Endometrium (tissue), 2 donors: Measurements from ENCODE around the gene APOB.

ENCODE experiments used
- FAIRE-seq: peaks from 2 replicates; lab custom pipeline; 2012; peaks lifted over from hg19 to GRCh38; lab: Jason Lieb, UNC
- donor health status: control.
- donor health status: control.

Gene APOB, protein sequence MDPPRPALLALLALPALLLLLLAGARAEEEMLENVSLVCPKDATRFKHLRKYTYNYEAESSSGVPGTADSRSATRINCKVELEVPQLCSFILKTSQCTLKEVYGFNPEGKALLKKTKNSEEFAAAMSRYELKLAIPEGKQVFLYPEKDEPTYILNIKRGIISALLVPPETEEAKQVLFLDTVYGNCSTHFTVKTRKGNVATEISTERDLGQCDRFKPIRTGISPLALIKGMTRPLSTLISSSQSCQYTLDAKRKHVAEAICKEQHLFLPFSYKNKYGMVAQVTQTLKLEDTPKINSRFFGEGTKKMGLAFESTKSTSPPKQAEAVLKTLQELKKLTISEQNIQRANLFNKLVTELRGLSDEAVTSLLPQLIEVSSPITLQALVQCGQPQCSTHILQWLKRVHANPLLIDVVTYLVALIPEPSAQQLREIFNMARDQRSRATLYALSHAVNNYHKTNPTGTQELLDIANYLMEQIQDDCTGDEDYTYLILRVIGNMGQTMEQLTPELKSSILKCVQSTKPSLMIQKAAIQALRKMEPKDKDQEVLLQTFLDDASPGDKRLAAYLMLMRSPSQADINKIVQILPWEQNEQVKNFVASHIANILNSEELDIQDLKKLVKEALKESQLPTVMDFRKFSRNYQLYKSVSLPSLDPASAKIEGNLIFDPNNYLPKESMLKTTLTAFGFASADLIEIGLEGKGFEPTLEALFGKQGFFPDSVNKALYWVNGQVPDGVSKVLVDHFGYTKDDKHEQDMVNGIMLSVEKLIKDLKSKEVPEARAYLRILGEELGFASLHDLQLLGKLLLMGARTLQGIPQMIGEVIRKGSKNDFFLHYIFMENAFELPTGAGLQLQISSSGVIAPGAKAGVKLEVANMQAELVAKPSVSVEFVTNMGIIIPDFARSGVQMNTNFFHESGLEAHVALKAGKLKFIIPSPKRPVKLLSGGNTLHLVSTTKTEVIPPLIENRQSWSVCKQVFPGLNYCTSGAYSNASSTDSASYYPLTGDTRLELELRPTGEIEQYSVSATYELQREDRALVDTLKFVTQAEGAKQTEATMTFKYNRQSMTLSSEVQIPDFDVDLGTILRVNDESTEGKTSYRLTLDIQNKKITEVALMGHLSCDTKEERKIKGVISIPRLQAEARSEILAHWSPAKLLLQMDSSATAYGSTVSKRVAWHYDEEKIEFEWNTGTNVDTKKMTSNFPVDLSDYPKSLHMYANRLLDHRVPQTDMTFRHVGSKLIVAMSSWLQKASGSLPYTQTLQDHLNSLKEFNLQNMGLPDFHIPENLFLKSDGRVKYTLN (N-terminal part only)

DNA sequence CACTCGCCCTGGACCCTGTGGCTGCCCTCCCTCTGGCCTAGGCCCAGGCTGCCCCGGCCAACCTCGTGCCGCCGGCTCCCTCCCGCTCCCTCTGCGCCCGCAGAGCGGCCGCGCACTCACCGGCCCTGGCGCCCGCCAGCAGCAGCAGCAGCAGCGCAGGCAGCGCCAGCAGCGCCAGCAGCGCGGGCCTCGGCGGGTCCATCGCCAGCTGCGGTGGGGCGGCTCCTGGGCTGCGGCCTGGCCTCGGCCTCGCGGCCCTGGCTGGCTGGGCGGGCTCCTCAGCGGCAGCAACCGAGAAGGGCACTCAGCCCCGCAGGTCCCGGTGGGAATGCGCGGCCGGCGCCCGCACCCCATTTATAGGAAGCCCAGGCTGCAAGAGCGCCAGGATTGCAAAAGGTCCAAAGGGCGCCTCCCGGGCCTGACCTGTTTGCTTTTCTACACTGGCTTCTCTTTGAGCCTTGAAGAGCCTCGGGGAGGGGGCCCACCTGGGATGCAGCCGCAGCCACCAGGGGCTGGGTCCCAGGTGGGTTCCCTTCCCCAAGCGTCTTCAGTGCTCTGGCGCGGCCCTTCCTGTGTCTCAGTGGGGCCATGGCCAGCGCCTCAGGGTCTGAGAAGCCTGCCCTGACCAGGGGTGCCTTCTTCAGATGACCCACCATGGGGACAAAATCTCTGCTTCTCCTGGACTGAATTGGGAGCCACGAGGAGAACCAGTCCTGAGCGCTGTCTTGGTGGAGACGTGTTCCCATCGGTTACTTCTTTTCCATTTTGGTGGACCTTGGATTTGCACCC lies at the start of gene APOB:
Gene APOB (minus strand): TSS at position 330 of the 789 bp plus-strand sequence. CDS start 128 bp downstream, at position 202.
- no peak for FAIRE-seq

DNA sequence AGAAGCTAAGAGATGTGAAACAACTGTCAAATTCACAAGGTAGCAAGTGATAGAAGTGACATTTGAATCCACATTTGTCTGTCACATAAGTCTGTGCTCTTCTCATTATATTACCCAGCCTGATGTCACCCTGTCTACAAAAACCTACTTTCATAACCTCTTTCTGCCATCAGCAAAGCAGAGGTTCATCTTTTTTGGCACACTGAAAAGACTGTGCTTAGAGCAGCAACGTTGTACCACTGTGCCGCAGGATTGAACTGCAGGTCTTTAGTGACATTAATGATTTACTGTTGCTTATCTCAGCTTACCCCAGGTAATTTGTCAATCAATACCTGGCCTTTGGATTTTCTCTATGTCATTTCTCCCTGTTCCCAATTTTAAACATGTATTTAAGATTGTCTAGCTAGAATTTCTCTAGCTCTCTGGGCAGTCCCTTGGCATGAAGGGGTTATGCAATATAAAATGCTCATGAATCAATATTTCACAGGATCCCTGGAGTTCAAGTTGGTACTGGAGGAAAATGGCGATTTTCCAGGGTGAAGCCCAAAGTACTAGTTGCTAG lies 48.5 kb upstream of the APOB start:
- no peak for FAIRE-seq

DNA sequence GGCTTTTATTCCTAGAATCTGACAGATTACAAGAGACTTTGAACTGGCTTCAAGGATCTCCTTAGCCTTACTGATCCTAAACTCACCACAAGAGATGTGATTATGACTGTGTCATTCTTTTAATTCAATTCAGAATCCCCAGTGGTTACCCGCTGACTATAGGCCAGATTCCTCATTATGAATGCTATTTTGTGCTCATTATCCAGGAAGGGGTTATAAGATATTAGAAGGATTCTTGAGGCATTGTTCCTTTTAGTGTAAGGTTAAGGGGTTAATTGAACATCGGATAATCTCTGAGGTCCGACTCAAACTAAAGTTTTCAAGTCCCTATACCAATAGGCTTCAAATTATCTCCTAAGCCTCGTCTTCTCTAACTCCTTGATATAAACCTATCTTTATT lies 40.5 kb upstream of the APOB start:
- no peak for FAIRE-seq

DNA sequence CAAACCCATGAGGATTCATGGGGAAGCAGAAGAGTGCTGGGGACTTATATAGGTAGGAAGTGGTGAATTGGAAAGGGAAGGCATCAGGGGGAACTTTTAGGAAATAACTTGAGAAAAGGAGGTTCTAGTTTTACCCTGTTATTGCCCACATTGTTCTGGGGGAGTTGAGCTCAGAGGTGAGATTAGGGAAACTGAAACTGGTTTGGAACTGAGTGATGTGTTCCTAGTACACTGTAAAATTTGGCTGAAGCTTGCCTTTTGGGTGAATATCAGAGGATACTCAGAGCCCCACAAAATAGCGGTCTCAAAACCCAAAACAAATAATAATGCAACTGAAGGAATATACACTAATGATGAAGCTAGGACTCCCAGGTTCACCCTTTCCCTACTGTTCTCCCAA lies 39.6 kb upstream of the APOB start:
- FAIRE-seq, result no peak

DNA sequence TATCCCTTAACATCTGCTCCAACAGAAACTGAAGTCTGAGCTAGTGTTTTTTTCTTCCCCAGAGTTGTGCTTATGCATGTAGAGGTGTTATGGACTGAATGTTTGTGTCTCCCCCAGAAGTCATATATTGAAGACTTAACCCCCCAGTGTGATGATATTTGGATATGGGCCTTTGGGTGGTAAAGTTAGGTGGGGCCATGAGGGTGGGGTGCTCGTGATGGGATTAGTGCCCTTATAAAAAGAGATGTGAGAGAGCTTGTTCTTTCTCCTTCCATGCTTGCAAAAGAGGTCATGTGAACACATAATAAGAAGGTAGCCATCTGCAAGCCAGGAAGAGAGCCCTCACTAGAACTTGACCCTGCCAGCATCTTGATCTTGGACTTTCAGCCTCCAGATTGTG lies 34.4 kb upstream of the APOB start:
- FAIRE-seq, result no peak

DNA sequence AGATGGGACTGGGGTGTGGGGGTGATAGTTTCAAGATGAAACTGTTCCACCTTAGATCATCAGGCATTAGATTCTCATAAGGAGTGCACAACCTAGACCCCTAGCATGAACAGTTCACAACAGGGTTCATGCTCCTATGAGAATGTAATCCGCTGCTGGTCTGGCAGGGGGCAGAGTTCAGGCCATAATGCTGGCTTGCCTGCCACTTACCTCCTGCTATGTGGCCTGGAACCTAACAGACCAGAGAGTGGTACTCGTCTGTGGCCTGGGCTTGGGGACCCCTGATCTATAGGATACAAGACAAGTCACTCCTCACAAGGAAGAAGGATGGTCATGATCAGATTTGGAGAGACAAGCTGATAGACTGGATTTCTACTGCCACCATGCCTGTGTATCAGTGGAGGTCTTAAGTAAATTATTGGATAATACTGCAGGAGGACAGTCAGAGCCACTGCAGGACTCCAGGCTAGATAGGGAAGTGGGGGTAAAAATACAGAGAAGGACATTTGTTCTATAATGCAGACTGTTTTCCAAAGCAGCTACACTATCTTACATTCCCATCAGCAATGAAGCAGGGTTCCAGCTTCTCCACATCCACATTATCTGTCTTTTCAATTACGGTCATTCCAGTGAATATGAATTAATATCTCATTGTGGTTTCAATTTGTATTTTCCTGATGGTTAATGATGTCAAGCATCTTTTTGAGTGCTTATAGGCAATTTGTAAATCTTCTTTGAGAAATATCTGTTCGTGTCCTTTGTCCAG lies 28.8 kb upstream of the APOB start:
- no peak for FAIRE-seq

DNA sequence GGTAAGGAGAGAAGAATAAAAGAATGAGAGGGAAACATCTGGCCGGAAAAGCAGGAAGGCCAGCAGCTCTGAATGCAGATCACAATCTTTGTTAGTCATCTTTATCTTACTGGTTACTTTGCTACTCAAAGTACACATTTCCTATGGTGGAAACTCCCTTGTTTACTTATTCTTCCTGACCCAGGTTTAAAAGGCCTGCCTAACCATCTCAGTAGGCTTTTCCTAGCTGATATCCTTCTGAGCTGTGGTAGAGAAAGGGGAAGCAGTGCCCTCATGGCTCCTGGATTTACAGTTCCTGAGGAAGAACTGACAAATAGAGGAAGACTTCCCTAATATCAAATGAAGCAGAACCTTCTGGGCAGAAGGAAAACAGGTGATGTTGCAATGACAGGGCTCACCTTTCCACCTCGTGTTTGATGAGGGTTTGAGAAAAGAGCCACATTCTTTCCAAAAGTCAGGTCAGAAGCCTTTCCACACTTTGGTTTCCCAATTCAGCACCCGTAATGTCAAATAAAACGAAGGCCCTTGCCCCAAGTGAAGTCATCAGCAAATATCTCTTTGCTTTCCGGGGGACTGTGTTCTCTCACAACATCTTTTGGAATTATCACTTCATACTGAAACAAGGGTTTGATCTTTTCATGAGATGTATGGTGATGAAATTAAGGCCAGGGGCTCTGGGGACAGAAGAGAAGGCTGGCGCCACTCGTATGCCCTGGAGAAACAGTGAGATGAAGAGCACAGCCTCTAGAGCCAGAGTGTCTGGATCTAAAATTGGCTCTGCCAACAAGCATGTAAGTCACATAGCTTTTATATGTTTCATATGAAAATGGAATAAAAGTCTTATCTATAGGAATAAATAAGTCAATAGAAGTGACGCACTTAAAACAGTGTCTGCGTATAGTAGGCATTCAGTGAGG lies 26.7 kb upstream of the APOB start:
- no peak for FAIRE-seq

DNA sequence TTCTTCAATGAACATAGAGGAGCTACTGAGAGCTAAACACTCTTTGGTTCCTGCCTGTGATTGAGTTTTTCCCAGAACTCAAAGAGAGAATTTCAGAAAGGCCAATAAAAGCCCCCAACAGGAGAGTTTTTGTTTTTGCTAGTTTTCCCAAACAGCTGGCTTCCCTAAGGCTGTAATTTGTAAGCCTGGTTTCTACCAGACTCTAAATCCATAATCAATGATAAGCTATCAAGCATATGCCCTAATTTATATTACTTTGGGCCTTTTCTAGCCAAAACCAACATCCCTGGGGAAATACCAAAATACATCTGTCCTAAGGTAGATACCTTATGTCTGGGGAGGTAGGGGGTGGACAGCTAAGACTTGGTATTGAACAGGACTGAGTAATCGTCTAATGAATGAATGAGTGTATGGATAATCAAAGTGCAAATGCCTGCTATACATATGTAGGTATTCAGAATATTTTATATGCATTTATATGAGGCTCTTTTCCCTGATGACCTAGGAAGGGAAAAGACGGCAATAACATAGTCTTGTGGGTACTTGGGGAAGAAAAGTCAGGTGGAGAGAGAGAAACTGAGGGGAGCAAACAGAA lies 26.0 kb upstream of the APOB start:
- FAIRE-seq, result no peak

DNA sequence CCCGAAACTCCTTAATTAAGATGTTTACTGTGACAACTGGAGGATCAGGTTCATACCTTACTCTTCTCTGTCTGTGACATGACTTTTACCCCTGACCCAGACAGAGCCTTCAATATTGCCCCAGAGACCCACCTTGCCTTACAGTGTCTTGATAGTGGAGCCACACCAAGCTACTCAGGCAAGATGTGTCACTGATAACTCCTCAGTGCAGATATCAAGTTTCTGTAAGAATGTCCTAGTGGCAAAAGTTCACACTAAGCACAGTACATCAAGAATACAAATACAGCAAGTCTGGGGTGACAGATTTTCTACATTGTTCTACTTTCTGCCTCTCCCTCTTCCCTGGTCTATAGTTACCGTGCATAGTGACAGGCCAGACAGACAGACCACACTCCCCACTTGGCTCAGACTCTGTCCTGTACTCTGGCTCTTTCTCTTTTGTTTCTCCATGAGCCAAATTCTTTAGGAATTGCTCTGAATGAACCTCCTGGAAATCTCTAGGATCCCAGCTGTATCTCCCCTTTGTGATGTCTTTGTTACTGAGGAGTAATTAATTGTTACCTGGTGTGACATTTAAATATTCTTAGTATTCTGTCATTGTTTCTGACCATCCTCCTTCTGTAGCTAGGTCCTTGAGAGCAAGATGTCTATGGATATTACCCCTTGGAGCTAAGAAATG lies 24.1 kb upstream of the APOB start:
- FAIRE-seq, result no peak

DNA sequence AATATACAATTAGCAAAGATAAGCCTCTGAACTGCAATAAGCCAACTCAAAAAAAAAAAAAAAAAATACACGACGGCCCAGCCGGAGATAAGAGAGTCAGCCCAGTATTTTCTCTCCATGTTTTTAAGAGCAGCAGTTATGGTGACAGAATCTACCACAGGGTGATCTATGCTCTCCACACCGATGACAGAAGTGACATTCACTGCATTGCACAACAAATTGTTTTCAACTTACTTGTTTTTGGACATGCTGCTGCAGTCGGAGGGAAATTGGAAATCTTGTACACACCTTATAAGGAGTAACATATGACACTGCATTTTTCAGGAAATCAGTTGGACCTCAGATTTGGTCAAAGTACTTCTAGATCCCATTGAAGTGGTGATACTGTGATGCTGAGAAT lies 23.3 kb upstream of the APOB start:
- no peak for FAIRE-seq

DNA sequence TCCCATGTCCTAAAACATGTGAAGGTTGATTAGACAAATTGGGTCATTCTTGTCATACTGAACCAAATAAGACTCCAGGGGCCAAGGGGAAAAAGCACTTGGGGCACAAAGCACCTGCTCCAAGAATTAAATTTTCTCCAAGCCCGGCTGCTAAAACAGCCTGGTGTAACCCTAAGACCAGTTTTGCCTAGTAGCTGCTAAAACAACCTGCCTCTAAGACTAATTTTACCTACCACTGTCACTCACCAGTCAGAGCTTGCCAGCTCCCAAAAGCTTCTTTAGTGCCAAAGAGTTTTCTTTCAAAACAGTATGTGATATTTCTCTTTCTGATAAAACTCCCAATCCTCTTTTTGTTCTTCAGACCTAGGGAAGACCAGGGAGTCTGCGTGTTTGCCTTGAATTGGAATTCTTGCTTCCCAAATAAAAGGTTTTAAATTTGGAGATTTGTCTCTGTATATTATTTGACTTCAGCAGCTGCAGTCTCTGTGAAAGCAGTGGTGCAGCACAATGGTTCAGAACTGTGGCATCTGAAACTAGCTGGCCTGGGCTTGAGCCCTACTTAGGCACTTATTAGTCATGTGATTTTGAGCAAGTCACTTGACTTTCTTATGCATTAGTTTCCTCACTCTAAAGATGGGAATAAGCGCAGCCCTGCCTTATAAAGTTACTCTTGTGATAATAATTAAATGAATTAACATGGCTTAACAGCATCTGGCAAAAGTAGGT lies 16.2 kb upstream of the APOB start:
- no peak for FAIRE-seq

DNA sequence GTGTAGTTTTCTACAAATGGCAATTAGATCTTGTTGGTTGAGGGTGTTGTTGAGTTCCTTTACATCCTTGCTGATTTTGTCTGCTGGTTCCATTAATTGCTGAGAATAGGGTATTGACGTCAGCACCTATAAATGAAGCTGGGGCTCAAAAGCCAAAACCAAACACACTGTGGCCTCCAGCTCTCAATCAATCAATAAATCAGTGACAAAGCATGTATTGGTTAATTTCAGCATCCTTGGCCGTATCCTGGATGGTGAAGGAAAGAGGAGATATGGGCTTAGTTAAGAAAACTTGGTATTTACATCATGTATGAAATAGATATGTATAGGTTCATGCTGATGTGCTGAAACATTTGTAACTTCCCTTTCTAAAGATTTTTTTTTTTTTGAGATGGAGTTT lies 13.2 kb upstream of the APOB start:
- no peak for FAIRE-seq

DNA sequence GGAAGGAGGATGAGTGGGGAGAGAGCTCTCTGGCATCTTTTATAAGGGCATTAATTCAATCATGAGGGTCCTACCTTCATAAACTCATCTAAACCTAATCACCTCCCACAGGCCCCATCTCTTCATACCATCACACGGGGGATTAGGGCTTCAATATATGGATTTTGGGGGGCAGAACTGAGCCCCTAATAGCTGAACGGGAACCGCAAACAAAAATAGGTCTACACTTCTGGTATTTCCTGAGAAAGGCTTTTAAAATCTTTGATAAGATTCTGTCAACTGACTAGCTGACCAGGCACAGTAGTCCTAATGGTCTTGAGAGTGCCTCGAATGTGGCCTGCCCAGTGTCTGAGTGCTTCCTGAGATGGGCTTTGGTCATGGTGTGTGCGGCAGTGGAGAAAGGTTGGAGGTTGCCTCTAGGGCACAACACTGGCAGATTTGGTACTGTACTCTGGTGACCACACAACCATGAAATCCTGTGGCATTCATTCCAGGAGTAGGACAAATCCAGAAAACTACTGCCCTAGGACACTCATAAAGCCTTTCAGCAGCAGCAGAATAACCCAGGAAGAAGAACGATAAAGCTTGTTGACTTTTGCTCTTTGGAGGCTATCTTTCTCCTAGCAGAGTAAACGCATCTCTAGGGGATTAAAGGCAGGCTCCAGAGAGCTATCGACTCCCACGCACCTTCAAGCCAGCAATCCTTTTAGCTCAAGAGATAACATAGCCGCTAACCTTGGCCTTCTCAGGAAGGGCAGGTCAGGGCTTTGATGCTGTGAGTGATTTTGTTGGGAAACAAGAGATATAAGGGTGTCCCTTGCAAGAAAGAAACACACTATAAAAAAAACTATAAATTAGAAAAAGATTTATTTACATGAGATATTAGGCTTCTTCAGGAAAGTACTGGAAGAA lies 12.3 kb upstream of the APOB start:
- FAIRE-seq, result no peak

DNA sequence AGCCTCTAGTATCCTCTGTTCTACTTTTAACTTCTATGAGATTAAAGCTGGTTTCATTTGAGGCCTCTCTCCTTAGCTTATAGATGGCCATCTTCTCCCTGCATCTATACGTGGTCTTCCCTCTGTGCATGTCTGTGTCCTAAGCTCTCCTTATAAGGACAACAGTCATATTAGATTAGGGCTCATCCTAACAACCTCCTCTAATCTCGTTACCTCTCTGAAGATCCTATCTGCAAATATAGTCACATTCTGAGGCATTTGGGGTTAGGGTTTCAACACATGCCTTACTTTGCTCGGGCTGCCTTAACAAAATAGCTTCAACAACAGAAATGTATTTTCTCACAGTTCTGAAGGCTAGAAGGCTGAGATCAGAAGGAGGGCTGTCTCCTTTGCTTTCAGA lies 11.6 kb upstream of the APOB start:
- FAIRE-seq, result no peak

DNA sequence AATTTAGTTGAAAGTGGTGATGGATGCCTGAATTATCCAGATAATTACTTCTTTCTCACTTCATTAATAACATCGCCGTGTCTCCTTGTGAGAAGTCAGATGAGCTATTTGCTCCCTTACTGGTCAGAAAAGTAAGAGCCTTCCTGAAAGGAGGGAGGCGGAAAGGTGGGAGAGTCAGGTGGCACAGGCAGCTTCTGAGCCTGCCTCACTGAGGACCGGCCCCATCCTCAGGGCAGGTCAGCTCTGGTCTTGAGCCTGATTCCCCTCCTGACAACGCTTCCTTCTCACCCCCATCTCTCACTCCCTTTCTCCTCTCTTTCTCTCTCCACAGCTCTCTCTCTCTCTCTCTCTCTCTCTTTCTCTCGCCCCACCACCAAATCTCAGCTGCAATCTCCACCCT lies 10.1 kb upstream of the APOB start:
- FAIRE-seq, result no peak

DNA sequence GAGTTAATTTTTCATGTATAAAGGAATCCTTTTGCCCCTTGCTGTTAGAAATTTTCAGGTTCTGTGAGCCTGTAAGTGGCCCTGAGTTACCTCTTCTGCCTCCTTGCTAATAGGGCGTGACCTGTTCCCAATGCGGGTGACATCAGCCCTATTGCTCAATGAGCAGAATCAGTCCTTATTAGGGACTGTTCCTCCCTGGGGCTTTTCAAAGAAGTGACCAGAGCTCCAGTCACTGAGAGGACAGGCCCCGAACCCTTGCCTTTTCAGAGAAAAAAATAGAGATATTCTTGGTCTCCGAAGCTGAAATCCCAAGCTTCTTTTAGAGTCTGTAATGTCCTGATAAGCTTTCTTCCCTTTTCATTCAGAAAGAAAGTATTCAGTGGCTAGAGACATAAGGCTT lies 8.2 kb upstream of the APOB start:
- FAIRE-seq, result no peak

DNA sequence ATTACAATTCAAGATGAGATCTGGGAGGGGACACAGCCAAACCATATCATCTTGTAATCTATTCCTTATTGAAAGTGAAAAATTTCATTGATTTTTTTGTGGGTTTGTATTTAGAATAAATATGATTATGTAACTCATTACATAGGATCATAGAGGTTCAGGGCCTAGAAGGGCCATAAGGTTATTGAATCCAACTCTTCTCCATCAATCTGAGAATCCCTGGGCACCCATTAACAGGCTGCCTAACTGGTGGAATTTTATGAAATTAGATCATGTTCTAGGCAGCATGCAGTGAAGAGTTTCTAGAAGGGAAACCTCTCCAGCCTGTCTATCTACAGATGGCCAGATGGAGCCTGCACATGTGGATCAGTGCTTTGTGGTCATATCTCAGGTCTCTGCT lies 6.3 kb upstream of the APOB start:
- FAIRE-seq, result no peak
